Glutamatergic neuron (in vitro differentiated cells): ENCODE data around the gene TBCB. TPM values are rescaled to one million over a fixed set of nuclear protein-coding genes. Genes with fewer than 3 reads are reported as not detected.

ENCODE experiments used
- DNase-seq: peaks from one replicate; pipeline ENCODE4 v3.0.0; 2022
- H3K27ac Mint-ChIP-seq: one replicate; pipeline ENCODE4 v1.8.0; 2020; ENCODE audit warnings: mild to moderate bottlenecking, mixed read lengths, inconsistent platforms; ENCODE audit not compliant: unreplicated experiment
- H3K27me3 Mint-ChIP-seq: one replicate; pipeline ENCODE4 v1.8.0; 2020; ENCODE audit warnings: mild to moderate bottlenecking, moderate library complexity, mixed read lengths, inconsistent platforms; ENCODE audit not compliant: unreplicated experiment
- H3K36me3 Mint-ChIP-seq: one replicate; pipeline ENCODE4 v1.8.0; 2020; ENCODE audit warnings: mild to moderate bottlenecking, mixed read lengths, inconsistent platforms; ENCODE audit not compliant: unreplicated experiment
- H3K4me1 Mint-ChIP-seq: one replicate; pipeline ENCODE4 v1.8.0; 2020; ENCODE audit warnings: mild to moderate bottlenecking, low read depth, mixed read lengths, inconsistent platforms; ENCODE audit not compliant: unreplicated experiment
- H3K4me3 Mint-ChIP-seq: one replicate; pipeline ENCODE4 v1.8.0; 2020; ENCODE audit warnings: mild to moderate bottlenecking, mixed read lengths, inconsistent platforms; ENCODE audit not compliant: unreplicated experiment
- H3K9me3 Mint-ChIP-seq: one replicate; pipeline ENCODE4 v1.8.0; 2020; ENCODE audit warnings: mild to moderate bottlenecking, moderate library complexity, mixed read lengths, inconsistent platforms; ENCODE audit not compliant: unreplicated experiment
- CTCF ChIP-seq: fragments of 200-600 bp; sonication (generic); IDR thresholded peaks from one replicate; pipeline ENCODE4 v1.5.0; 2021; ENCODE audit not compliant: partially characterized antibody, unreplicated experiment
- total RNA-seq: library from RNA; stranded (reverse); fragmentation: NEBNext Ultra II Directional; extraction: Animal tissue kit (Norgen Biotek cat#: 25700); gene quantifications from one replicate; pipeline ENCODE4 v1.2.1, GENCODE V29; 2021; ENCODE audit not compliant: unreplicated experiment

Gene TBCB
- total RNA-seq, 1 donor from 2014 or later, result 337 TPM

GRCh38 chr19:36151144-36152018 lies 36.1 kb downstream of the TBCB start:
- peak overlapping the region; percentile 84 for H3K4me3 Mint-ChIP-seq
- TF ChIP-seq CTCF, result no peak
- peak; percentile 66 for DNase-seq
- peaks cover 5% of the 10 kb centered on the region for H3K27me3 Mint-ChIP-seq
- H3K36me3 Mint-ChIP-seq, result peaks cover 5% of the 10 kb centered on the region
- peaks cover 3% of the 10 kb centered on the region for H3K4me1 Mint-ChIP-seq
- H3K27ac Mint-ChIP-seq, result peak overlapping the region; percentile 66
- peaks cover 5% of the 10 kb centered on the region for H3K9me3 Mint-ChIP-seq

GRCh38 chr19:36152019-36152351 lies 36.7 kb downstream of the TBCB start:
- peaks cover 3% of the 10 kb centered on the region for H3K27me3 Mint-ChIP-seq
- H3K4me3 Mint-ChIP-seq, result peak overlapping the region; percentile 82
- DNase-seq, result peak; percentile 34
- H3K9me3 Mint-ChIP-seq, result peaks cover 5% of the 10 kb centered on the region
- peaks cover 5% of the 10 kb centered on the region for H3K36me3 Mint-ChIP-seq
- H3K27ac Mint-ChIP-seq, result peak overlapping the region; percentile 66
- no peak for TF ChIP-seq CTCF
- peaks cover 3% of the 10 kb centered on the region for H3K4me1 Mint-ChIP-seq

- Mint-ChIP-seq H3K4me3 (peak within 1 kb of the TSS; percentile 84), H3K27me3 (peaks cover 3% of the 10 kb centered on the region), H3K4me1 (peaks cover 3% of the 10 kb centered on the region), H3K36me3 (peaks cover 5% of the 10 kb centered on the region), H3K27ac (peak within 1 kb of the TSS; percentile 66), H3K9me3 (peaks cover 5% of the 10 kb centered on the region)
- DNase-seq, result peak; percentile 77
- TF ChIP-seq CTCF, result no peak
Measured at GRCh38 chr19:36152352-36153091, 37.3 kb downstream of the TBCB start, which contains the start of gene COX7A1. TSS of gene COX7A1 (minus strand) at chr19:36152447. CDS start at chr19:36152407, 40 bp downstream.

GRCh38 chr19:36153126-36153525 lies 37.9 kb downstream of the TBCB start:
- Mint-ChIP-seq H3K9me3 (peaks cover 3% of the 10 kb centered on the region), H3K27me3 (peaks cover 3% of the 10 kb centered on the region), H3K4me3 (peak overlapping the region; percentile 79), H3K36me3 (peaks cover 5% of the 10 kb centered on the region), H3K27ac (no peak overlapping the region), H3K4me1 (peaks cover 3% of the 10 kb centered on the region)
- TF ChIP-seq CTCF, result no peak
- no peak for DNase-seq
